Body of pancreas (tissue), 4 donors: ENCODE data around the gene TMEM72. TPM values are rescaled to one million over a fixed set of nuclear protein-coding genes. Genes with fewer than 3 reads are reported as not detected.

Source experiments
- ATAC-seq: fragments of 150-250 bp; one replicate; pipeline ENCODE4 v1.9.1; 2016
- DNase-seq, 4 donors: peaks; one replicate each; pipeline ENCODE4 v3.0.0-alpha.2; 2019
- H3K27ac ChIP-seq, 4 donors: fragments of 200-600 bp; sonication (generic); 1 replicate in 3 of 4; 2 replicates in 1 of 4; pipeline versions ENCODE4 v1.5.1 to v1.6.1; 2016 to 2019; ENCODE audit warnings: mild to moderate bottlenecking in 1 of 4, mixed read lengths in 1 of 4, moderate library complexity in 1 of 4
- H3K27me3 ChIP-seq, 2 donors: fragments of 200-600 bp; sonication (generic); one replicate each; pipeline ENCODE4 v1.6.0; 2016; ENCODE audit warnings: mild to moderate bottlenecking in 1 of 2
- H3K36me3 ChIP-seq, 2 donors: fragments of 200-600 bp; sonication (generic); replicated peaks in 1 of 2; 2 replicates each; pipeline ENCODE4 v1.5.1; 2016; ENCODE audit warnings: low read depth in 2 of 2; ENCODE audit not compliant: insufficient read depth in 1 of 2
- H3K4me1 ChIP-seq: fragments of 200-600 bp; sonication (generic); one replicate; pipeline ENCODE4 v1.6.0; 2016
- H3K4me3 ChIP-seq, 2 donors: fragments of 200-600 bp; sonication (generic); 1 replicate in 1 of 2; 2 replicates in 1 of 2; pipeline ENCODE4 v1.5.1; 2016 to 2019
- H3K9me3 ChIP-seq, 3 donors: fragments of 200-600 bp; sonication (generic); 1 replicate in 2 of 3; 2 replicates in 1 of 3; pipeline ENCODE4 v1.5.1; 2016
- POLR2A ChIP-seq, 3 donors: fragments of 450-650 bp; IDR thresholded peaks; one replicate each; pipeline ENCODE4 v1.6.1; 2016; ENCODE audit warnings: antibody characterized with exemption in 3 of 3, mild to moderate bottlenecking in 2 of 3
- WGBS, 2 donors: methylation state at CpG; one replicate each; pipeline ENCODE4 v1.1.5; 2017; 5-methylcytosine and 5-hydroxymethylcytosine counted together
- intact Hi-C: fragments of 100-400 bp; cut with DNase I; formaldehyde crosslinking; loops from one replicate; pipeline ENCODE4 v1.15.1; 2023
- total RNA-seq, 2 donors: library from RNA; depleted of rRNA; stranded (reverse); fragments of >200 nt; gene quantifications; one replicate each; pipeline ENCODE4 v1.1.0, GENCODE V29; 2016
- TF ChIP-seq, protein P1 (sequence below), 7 experiments: fragments of 450-650 bp in 4 of 7; fragments of 200-600 bp in 3 of 7; sonication (generic) in 3 of 7; IDR thresholded peaks; one replicate each; pipeline ENCODE4 v1.5.1; 2016 to 2019; ENCODE audit warnings: antibody characterized with exemption in 7 of 7

Gene TMEM72
- total RNA-seq, 2 donors from 2014 or later: 4.7 to 10.2 TPM

DNA sequence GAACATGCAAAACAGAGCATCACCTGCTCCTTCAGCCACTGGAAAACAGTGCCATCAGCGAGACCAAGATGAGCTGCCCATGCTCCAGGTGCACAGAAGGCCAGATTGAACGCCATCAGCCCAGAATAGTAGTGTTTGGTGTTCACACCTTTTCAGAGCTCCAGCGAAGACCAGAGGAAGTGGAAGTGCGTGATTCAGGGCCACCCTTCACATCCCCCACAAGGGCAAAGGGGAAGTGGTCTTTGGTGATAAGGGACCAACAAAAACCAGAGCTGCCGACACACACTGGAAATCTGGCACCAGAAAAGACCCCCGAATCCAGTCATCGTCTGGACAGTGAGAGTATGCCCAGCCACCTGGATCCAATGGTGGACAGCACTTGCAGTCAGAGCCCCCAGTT lies 29.5 kb upstream of the TMEM72 start:
- no peaks in the 10 kb centered on the region for H3K36me3 ChIP-seq
- intact Hi-C loops: no loop called here
- no peaks in the 10 kb centered on the region for H3K9me3 ChIP-seq
- ATAC-seq (no peak), DNase-seq (no peak)
- peak overlapping the region; percentile 47 to 78 (median 72) for H3K27ac ChIP-seq
- H3K27me3 ChIP-seq: no peaks in the 10 kb centered on the region
- no peak overlapping the region for H3K4me3 ChIP-seq
- WGBS, 2 donors: 64 to 90% methylated on average over 6 to 7 of the region's 7 CpGs
- TF ChIP-seq, protein P1, sequence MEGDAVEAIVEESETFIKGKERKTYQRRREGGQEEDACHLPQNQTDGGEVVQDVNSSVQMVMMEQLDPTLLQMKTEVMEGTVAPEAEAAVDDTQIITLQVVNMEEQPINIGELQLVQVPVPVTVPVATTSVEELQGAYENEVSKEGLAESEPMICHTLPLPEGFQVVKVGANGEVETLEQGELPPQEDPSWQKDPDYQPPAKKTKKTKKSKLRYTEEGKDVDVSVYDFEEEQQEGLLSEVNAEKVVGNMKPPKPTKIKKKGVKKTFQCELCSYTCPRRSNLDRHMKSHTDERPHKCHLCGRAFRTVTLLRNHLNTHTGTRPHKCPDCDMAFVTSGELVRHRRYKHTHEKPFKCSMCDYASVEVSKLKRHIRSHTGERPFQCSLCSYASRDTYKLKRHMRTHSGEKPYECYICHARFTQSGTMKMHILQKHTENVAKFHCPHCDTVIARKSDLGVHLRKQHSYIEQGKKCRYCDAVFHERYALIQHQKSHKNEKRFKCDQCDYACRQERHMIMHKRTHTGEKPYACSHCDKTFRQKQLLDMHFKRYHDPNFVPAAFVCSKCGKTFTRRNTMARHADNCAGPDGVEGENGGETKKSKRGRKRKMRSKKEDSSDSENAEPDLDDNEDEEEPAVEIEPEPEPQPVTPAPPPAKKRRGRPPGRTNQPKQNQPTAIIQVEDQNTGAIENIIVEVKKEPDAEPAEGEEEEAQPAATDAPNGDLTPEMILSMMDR (IDR thresholded peaks at IDR 0.05): no peak
- no peak for TF ChIP-seq POLR2A (IDR thresholded peaks at IDR 0.05)
- peaks cover 54% of the 10 kb centered on the region for H3K4me1 ChIP-seq

DNA sequence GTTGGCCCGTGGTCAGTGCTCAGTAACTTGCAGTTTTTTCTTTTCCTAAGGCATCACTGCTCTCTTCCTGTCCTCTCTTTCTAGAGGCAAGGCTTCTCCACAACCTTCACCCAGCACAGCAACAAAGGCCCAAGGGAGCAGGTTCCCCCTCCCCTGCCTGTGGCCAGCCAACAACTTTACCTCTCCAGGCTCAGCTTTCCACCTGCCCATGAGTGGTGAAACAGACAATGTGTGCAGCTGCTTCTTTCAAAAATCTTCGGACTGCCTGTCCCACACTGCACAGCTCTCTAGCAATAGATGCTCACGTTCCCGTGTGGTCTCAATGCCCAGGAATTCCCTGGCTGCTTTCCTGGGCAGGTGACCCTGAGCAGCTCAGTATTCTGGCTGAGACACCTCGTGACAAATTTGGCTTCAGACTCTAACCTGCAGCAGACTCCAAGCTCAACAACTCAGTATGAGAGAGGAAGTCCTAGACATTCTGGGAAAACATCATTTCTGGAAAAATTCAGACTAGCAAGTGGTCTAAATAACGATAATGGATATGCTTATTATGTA lies 28.9 kb upstream of the TMEM72 start:
- Histone ChIP-seq H3K4me1 (peaks cover 54% of the 10 kb centered on the region), H3K9me3 (no peaks in the 10 kb centered on the region), H3K36me3 (no peaks in the 10 kb centered on the region), H3K27ac (peak overlapping the region; percentile 47 to 78 (median 72)), H3K27me3 (no peaks in the 10 kb centered on the region), H3K4me3 (no peak overlapping the region)
- DNase-seq (peak; percentile 77 to 90 (median 88)), ATAC-seq (peak; percentile 92)
- peak in 2 of 3 donors; percentile 10 to 43 for TF ChIP-seq POLR2A (IDR thresholded peaks at IDR 0.05)
- TF ChIP-seq, protein P1 (IDR thresholded peaks at IDR 0.05): no peak
- intact Hi-C loops: no loop called here
- 17 to 30% methylated on average over 5 to 6 of the region's 6 CpGs for WGBS, 2 donors

DNA sequence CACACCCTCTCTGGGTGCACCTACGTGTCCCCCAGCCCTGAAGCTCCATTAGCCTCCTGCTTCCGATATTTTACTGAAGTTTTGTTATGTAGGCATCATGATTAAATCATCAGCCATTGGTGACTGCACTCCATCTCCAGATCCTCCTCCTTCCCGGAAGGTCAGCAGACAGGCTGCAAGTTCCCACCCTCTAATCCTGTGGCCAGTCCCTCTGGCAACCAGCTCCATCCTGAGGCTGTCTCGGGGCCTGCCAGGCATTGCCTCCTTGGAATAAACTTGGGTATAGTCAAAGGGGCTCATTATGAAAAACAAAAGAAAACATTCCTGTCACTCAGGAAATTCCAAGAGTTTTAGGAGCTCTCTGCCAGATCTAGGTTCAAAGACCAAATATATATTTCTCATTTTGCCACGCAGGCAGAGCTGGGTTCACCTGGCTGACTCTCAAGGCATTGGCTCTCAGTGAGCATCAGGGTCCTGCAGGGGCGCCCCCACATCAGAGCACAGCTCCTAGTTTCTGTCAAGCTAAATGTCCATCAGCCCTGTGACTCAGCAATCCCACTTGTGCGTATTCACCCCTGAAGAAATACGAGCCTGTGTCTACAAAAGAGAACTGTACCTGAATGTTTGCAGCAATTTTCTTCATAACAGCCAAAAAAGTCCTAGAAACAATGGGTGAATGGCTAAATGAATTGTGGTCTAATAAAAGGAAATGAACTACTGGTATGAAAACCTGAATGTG lies 27.4 kb upstream of the TMEM72 start:
- no peak for ATAC-seq
- DNase-seq: no peak
- H3K4me3 ChIP-seq: no peak overlapping the region
- H3K9me3 ChIP-seq: no peaks in the 10 kb centered on the region
- WGBS, 2 donors: 77 to 79% methylated on average over 8 of the region's 8 CpGs
- no peak for TF ChIP-seq POLR2A (IDR thresholded peaks at IDR 0.05)
- TF ChIP-seq, protein P1 (IDR thresholded peaks at IDR 0.05): no peak
- H3K27ac ChIP-seq: peak overlapping the region in 3 of 4 donors; percentile 70 to 78 (median 74)
- H3K27me3 ChIP-seq: no peaks in the 10 kb centered on the region
- peaks cover 44% of the 10 kb centered on the region for H3K4me1 ChIP-seq
- no peaks in the 10 kb centered on the region for H3K36me3 ChIP-seq
- intact Hi-C loops: no loop called here

DNA sequence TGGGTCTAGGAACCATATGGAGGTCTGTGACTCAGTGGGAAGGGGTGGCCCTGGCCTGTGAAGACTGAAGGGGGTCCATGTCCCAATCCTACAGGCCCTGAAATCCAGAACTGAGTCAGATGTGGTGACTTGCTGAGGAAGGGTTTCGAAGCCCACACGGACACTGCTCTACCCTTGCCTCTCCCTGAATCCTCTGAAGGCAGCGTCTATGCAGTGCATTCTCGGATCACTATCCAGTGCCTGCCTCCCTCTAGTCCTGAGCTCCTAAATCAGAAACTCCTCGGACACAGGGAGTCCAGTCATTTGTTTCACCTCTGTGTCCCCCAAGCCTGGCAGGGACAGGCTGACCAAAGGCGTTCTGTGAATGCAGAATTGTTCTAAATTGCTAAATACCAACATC lies 25.4 kb upstream of the TMEM72 start:
- Histone ChIP-seq H3K27me3 (no peaks in the 10 kb centered on the region), H3K9me3 (no peaks in the 10 kb centered on the region), H3K36me3 (no peaks in the 10 kb centered on the region), H3K4me3 (no peak overlapping the region), H3K4me1 (peaks cover 26% of the 10 kb centered on the region), H3K27ac (no peak overlapping the region)
- 81 to 87% methylated on average over 6 of the region's 6 CpGs for whole genome bisulfite sequencing, 2 donors
- ATAC-seq: no peak
- no peak for DNase-seq
- TF ChIP-seq, protein P1 (IDR thresholded peaks at IDR 0.05): no peak
- no peak for TF ChIP-seq POLR2A (IDR thresholded peaks at IDR 0.05)
- intact Hi-C loops: no loop called here
